Glomerular visceral epithelial cell (primary cell): Measurements from ENCODE around the gene SAPCD2.
"Not testable (repeated sequence)": the region's sequence is repeated elsewhere in the genome, so short reads cannot be mapped to it uniquely, and the experiment has no call there.

Experiments used
- DNase-seq: peaks from one replicate; pipeline ENCODE4 v3.0.0-alpha.2; 2016; ENCODE audit errors: extremely low spot score

SAPCD2 gene

GRCh38 chr9:137070201-137070905 lies at the start of gene SAPCD2:
SAPCD2 (minus strand) TSS chr9:137070557; CDS start chr9:137070460, 97 bp downstream.
- peak; percentile 93 for DNase-seq

GRCh38 chr9:137118092-137118603 lies 47.8 kb upstream of the SAPCD2 start:
- DNase-seq, result not testable (repeated sequence)

GRCh38 chr9:137117269-137117731 lies 46.9 kb upstream of the SAPCD2 start:
- DNase-seq, result no peak

- no peak for DNase-seq
These were observed 46.4 kb upstream of the SAPCD2 start for GRCh38 chr9:137116728-137117127.

- no peak for DNase-seq
These were observed 45.7 kb upstream of the SAPCD2 start for GRCh38 chr9:137116027-137116507.

GRCh38 chr9:137115394-137116026 lies 45.2 kb upstream of the SAPCD2 start:
- DNase-seq, result no peak

GRCh38 chr9:137114613-137115393 lies 44.4 kb upstream of the SAPCD2 start, which contains the start of gene DPP7:
DPP7 (minus strand) TSS chr9:137114733; CDS start chr9:137114713, 20 bp downstream.
- peak; percentile 47 for DNase-seq

GRCh38 chr9:137114220-137114612 lies 43.9 kb upstream of the SAPCD2 start:
- DNase-seq, result no peak

GRCh38 chr9:137113385-137114159 lies 43.2 kb upstream of the SAPCD2 start:
- DNase-seq, result no peak

GRCh38 chr9:137112564-137113384 lies 42.4 kb upstream of the SAPCD2 start:
- no peak for DNase-seq

- DNase-seq, result no peak
These were observed 41.6 kb upstream of the SAPCD2 start for GRCh38 chr9:137111788-137112563.

GRCh38 chr9:137110911-137111787 lies 40.8 kb upstream of the SAPCD2 start:
- no peak for DNase-seq

GRCh38 chr9:137110147-137110910 lies 40.0 kb upstream of the SAPCD2 start:
- no peak for DNase-seq

- DNase-seq, result no peak
These were observed 39.1 kb upstream of the SAPCD2 start for GRCh38 chr9:137109250-137110146.

- DNase-seq, result no peak
These were observed 38.4 kb upstream of the SAPCD2 start for GRCh38 chr9:137108608-137109249.

- no peak for DNase-seq
These were observed 37.6 kb upstream of the SAPCD2 start for GRCh38 chr9:137107982-137108381.
